GM21576 (cell line): Measurements from ENCODE around the gene FANCC.

ENCODE experiments used
- ATAC-seq: cut with Tn5 transposase; IDR thresholded peaks from one replicate; pipeline ENCODE4 v1.9.1; 2021; ENCODE audit warnings: mild to moderate bottlenecking, moderate library complexity; ENCODE audit not compliant: unreplicated experiment

FANCC gene

GRCh38 chr9:95076696-95077052 lies 240.8 kb downstream of the FANCC start:
- no peak for ATAC-seq

GRCh38 chr9:95075700-95076099 lies 241.8 kb downstream of the FANCC start:
- ATAC-seq = no peak

GRCh38 chr9:95074632-95075031 lies 242.9 kb downstream of the FANCC start:
- ATAC-seq = no peak

- ATAC-seq = no peak
Observed at GRCh38 chr9:95073918-95074317, 243.6 kb downstream of the FANCC start.

- no peak for ATAC-seq
Observed at GRCh38 chr9:95073042-95073607, 244.4 kb downstream of the FANCC start.

- ATAC-seq = no peak
Observed at GRCh38 chr9:95071925-95072324, 245.6 kb downstream of the FANCC start.

GRCh38 chr9:95071450-95071849 lies 246.1 kb downstream of the FANCC start:
- no peak for ATAC-seq

GRCh38 chr9:95070549-95071021 lies 246.9 kb downstream of the FANCC start:
- ATAC-seq = no peak

GRCh38 chr9:95067897-95068296 lies 249.6 kb downstream of the FANCC start:
- ATAC-seq = no peak

GRCh38 chr9:95067057-95067456 lies 250.5 kb downstream of the FANCC start:
- no peak for ATAC-seq

GRCh38 chr9:95065224-95065623 lies 252.3 kb downstream of the FANCC start:
- no peak for ATAC-seq

GRCh38 chr9:95063300-95063699 lies 254.2 kb downstream of the FANCC start:
- ATAC-seq = no peak

GRCh38 chr9:95062596-95063065 lies 254.9 kb downstream of the FANCC start:
- no peak for ATAC-seq

GRCh38 chr9:95061916-95062595 lies 255.5 kb downstream of the FANCC start:
- no peak for ATAC-seq

- ATAC-seq = no peak
Observed at GRCh38 chr9:95060916-95061315, 256.6 kb downstream of the FANCC start.

- no peak for ATAC-seq
Observed at GRCh38 chr9:95060234-95060633, 257.3 kb downstream of the FANCC start.

- no peak for ATAC-seq
Observed at GRCh38 chr9:95058795-95059386, 258.6 kb downstream of the FANCC start.

- ATAC-seq = no peak
Observed at GRCh38 chr9:95058121-95058785, 259.3 kb downstream of the FANCC start.

GRCh38 chr9:95057101-95057500 lies 260.4 kb downstream of the FANCC start:
- ATAC-seq = no peak

GRCh38 chr9:95055851-95056551 lies 261.5 kb downstream of the FANCC start:
- no peak for ATAC-seq

GRCh38 chr9:95055334-95055850 lies 262.1 kb downstream of the FANCC start:
- ATAC-seq = no peak
